Measurements from ENCODE around the gene RHEX. TPM values are rescaled to one million over a fixed set of nuclear protein-coding genes. Genes with fewer than 3 reads are reported as not detected.

The RHEX gene
- total RNA-seq, 1 experiment from 2014 or later: not detected

DNA sequence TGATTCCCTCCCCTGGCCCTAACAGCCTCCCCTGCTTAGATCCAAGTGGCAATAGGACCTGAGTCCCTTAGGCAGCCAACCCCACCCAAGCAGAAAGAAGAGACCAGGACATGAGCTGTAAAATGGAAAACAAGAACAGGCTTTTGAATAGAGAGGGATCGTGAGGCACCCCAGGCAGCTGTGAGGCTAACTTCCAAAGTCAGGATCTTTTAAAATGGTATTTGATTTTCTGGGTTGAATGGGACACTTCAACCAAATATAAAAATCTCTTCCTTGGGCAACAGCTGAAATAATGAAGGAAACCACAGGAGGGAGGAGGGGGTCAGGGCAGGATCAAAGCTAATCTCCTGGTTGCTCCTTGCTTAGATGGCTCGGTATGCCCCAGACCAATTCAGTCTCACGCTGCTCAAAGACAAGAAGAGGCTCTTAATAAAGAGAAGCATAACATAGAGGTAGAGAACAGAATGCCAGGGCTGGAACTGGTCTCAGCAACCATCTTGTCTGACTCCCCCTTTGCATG, 92.9 kb downstream of the RHEX start:
- Histone ChIP-seq H3K36me3 (ENCODE audit: insufficient read depth, low read length) (no peaks in the 10 kb centered on the region), H3K27ac (ENCODE audit: low read length) (no peak overlapping the region), H3K4me3 (ENCODE audit: low read length) (no peak overlapping the region), H2AFZ (ENCODE audit: low read length) (no peak overlapping the region), H4K20me1 (ENCODE audit: insufficient read depth, low read depth, low read length) (no peaks in the 10 kb centered on the region), H3K4me2 (ENCODE audit: low read depth, low read length, poor library complexity, severe bottlenecking) (no peak overlapping the region), H3K9me3 (ENCODE audit: low read length) (no peaks in the 10 kb centered on the region), H3K27me3 (ENCODE audit: low read length) (no peaks in the 10 kb centered on the region), H3K9me2 (replicated peaks; ENCODE audit: insufficient read depth, low read length) (peaks cover 7% of the 10 kb centered on the region; the same call in 1 of the 2 replicates), H3K9ac (ENCODE audit: low read length) (no peak overlapping the region), H3K4me1 (ENCODE audit: low read length) (no peaks in the 10 kb centered on the region), H3K79me2 (ENCODE audit: low read length) (no peaks in the 10 kb centered on the region)
- no peak for DNase-seq

Small RNA genes within 50 kb of the gene (small RNA-seq; reads per million reads assigned to genes)
- gene RF00271: not detected

Other genes with a start within 250 kb of the RHEX start
- 5.1 and 8.7 TPM in 2 replicates for gene SLC41A1, start 240.0 kb upstream of the RHEX start, total RNA-seq (2014; rRNA removed; shearing (Covaris generic); ENCODE audit: low replicate concordance)
- 0.11 TPM in 1 of 2 replicates, not detected in the other for gene PM20D1, start 203.0 kb upstream of the RHEX start, total RNA-seq (2014; rRNA removed; shearing (Covaris generic); ENCODE audit: low replicate concordance)
- gene SLC26A9, start 109.7 kb upstream of the RHEX start, total RNA-seq (2014; rRNA removed; shearing (Covaris generic); ENCODE audit: low replicate concordance): not detected in 2 replicates
- gene RAB7B, start 49.8 kb upstream of the RHEX start, total RNA-seq (2014; rRNA removed; shearing (Covaris generic); ENCODE audit: low replicate concordance): not detected in 2 replicates
- not detected in 2 replicates for gene CTSE, start 29.3 kb upstream of the RHEX start, total RNA-seq (2014; rRNA removed; shearing (Covaris generic); ENCODE audit: low replicate concordance)
- not detected in 2 replicates for gene AVPR1B, start 64.2 kb downstream of the RHEX start, total RNA-seq (2014; rRNA removed; shearing (Covaris generic); ENCODE audit: low replicate concordance)
- 27.6 and 29.0 TPM in 2 replicates for gene FAM72A, start 149.7 kb downstream of the RHEX start, total RNA-seq (2014; rRNA removed; shearing (Covaris generic); ENCODE audit: low replicate concordance)
- gene SRGAP2, start 150.4 kb downstream of the RHEX start, total RNA-seq (2014; rRNA removed; shearing (Covaris generic); ENCODE audit: low replicate concordance): 138 and 145 TPM in 2 replicates

Measured in Karpas-422 (cell line).